HepG2 (cell line): ENCODE measurements around the gene PHACTR1. TPM values are rescaled to one million over a fixed set of nuclear protein-coding genes. Genes with fewer than 3 reads are reported as not detected.

Experiments
- ATAC-seq: fragments of 200-7000 bp; cut with Tn5 transposase; 3 replicates; pipeline ENCODE4 v1.9.1; 2020; ENCODE audit warnings: mild to moderate bottlenecking, moderate library complexity
- BruUV-seq: library from RNA; stranded (reverse); fragments of 400-500 nt; replicated peaks from 2 replicates; lab custom pipeline; 2021; lab: Mats Ljungman, UMichigan
- CTCF ChIA-PET: fragments of 300-600 bp; formaldehyde crosslinking; extraction: SDS; loops from one replicate; lab custom pipeline; 2021; ENCODE audit warnings: low total read pairs, inconsistent platforms, low intra/inter-chr PET ratio; lab: Yijun Ruan, JAX
- POLR2A ChIA-PET: fragments of 350-600 bp; sonication (Branson Sonifier 250); formaldehyde crosslinking; loops from one replicate; lab custom pipeline; 2020; ENCODE audit warnings: antibody characterized with exemption, inconsistent platforms; lab: Yijun Ruan, JAX
- DNase-seq: peaks from one replicate; pipeline ENCODE4 v3.0.0-alpha.2; 2015; ENCODE audit warnings: low spot score
- FAIRE-seq: peaks from 3 replicates; lab custom pipeline; 2011; peaks lifted over from hg19 to GRCh38; lab: Jason Lieb, UNC
- H2AFZ ChIP-seq: one replicate; pipeline ENCODE4 v1.6.1; 2011; ENCODE audit warnings: low read length, inconsistent platforms
- H3K27ac ChIP-seq: fragments of 300-600 bp; 3 replicates; pipeline ENCODE4 v1.8.0; 2011; ENCODE audit warnings: mixed run types, mild to moderate bottlenecking, mixed read lengths, low read length, inconsistent platforms; ENCODE audit not compliant: insufficient read depth; ENCODE audit errors: extremely low read length
- H3K27me3 ChIP-seq, 2 experiments: fragments of 200-600 bp in 1 of 2; 2 replicates in 1 of 2; 3 replicates in 1 of 2; pipeline versions ENCODE4 v1.6.0 to v1.8.0; 2011; ENCODE audit warnings: low read length in 2 of 2, mild to moderate bottlenecking in 2 of 2, moderate library complexity in 2 of 2, inconsistent platforms in 1 of 2; ENCODE audit not compliant: insufficient read depth in 2 of 2, control insufficient read depth in 1 of 2
- H3K36me3 ChIP-seq, 2 experiments: fragments of 200-600 bp in 1 of 2; replicated peaks in 1 of 2; 2 replicates in 1 of 2; 3 replicates in 1 of 2; pipeline versions ENCODE4 v1.5.1 to v1.8.0; 2011; ENCODE audit warnings: low read length in 2 of 2, inconsistent platforms in 1 of 2; ENCODE audit not compliant: insufficient read depth in 2 of 2, control insufficient read depth in 1 of 2
- H3K4me1 ChIP-seq: 2 replicates; pipeline ENCODE4 v1.5.1; 2012; ENCODE audit warnings: low read length, inconsistent platforms; ENCODE audit not compliant: insufficient read depth
- H3K4me2 ChIP-seq: 2 replicates; pipeline ENCODE4 v1.6.0; 2011; ENCODE audit warnings: low read depth, low read length, inconsistent platforms
- H3K4me3 ChIP-seq, 3 experiments: fragments of 200-600 bp in 1 of 3; sonication (generic), shearing (Covaris generic) in 1 of 3; replicated peaks in 1 of 3; 2 replicates each; pipeline ENCODE4 v1.5.1; 2011 to 2016; ENCODE audit warnings: low read length in 3 of 3, inconsistent platforms in 2 of 3, low read depth in 2 of 3, mild to moderate bottlenecking in 2 of 3, control low read depth in 1 of 3, mixed read lengths in 1 of 3; ENCODE audit not compliant: insufficient read depth in 1 of 3
- H3K79me2 ChIP-seq: one replicate; pipeline ENCODE4 v1.6.1; 2011; ENCODE audit warnings: low read length, inconsistent platforms; ENCODE audit not compliant: insufficient read depth
- H3K9ac ChIP-seq: 2 replicates; pipeline ENCODE4 v1.6.0; 2011; ENCODE audit warnings: mild to moderate bottlenecking, low read depth, low read length, inconsistent platforms; ENCODE audit not compliant: insufficient read depth
- H3K9me3 ChIP-seq: 2 replicates; pipeline ENCODE4 v1.5.1; 2012; ENCODE audit warnings: mild to moderate bottlenecking, low read length
- H4K20me1 ChIP-seq: 2 replicates; pipeline ENCODE4 v1.6.0; 2011; ENCODE audit warnings: inconsistent platforms, mild to moderate bottlenecking, low read length, moderate library complexity; ENCODE audit not compliant: insufficient read depth
- ARNT2 ChIP-seq: sonication (generic); formaldehyde crosslinking; IDR thresholded peaks from 2 replicates; pipeline ENCODE4 v1.8.0; 2022; ENCODE audit warnings: mild to moderate bottlenecking, low read depth, missing genetic modification reagents, moderate library complexity
- ATM ChIP-seq: fragments of 450-650 bp; IDR thresholded peaks from 2 replicates; pipeline ENCODE4 v1.7.1; 2017; ENCODE audit warnings: mild to moderate bottlenecking, borderline replicate concordance
- FOXA3 ChIP-seq: IDR thresholded peaks from 2 replicates; pipeline ENCODE4 v1.6.1; 2016; ENCODE audit warnings: missing genetic modification reagents, missing compliant biosample characterization
- KLF15 ChIP-seq: sonication (generic); formaldehyde crosslinking; IDR thresholded peaks from 2 replicates; pipeline ENCODE4 v1.8.1; 2023; ENCODE audit warnings: borderline replicate concordance, mild to moderate bottlenecking, inconsistent platforms, missing genetic modification reagents, mixed read lengths
- NR3C1 ChIP-seq: sonication (generic); formaldehyde crosslinking; IDR thresholded peaks from 2 replicates; pipeline ENCODE4 v1.4.0; 2020; ENCODE audit warnings: missing genetic modification reagents
- ZBTB7A ChIP-seq: sonication (generic); formaldehyde crosslinking; IDR thresholded peaks from 2 replicates; pipeline ENCODE4 v1.8.0; 2022; ENCODE audit warnings: mild to moderate bottlenecking, missing genetic modification reagents
- ZNF572 ChIP-seq: sonication (generic); formaldehyde crosslinking; IDR thresholded peaks from 2 replicates; pipeline ENCODE4 v1.5.1; 2020; ENCODE audit warnings: mild to moderate bottlenecking, missing genetic modification reagents
- ZNF609 ChIP-seq: sonication (generic); formaldehyde crosslinking; IDR thresholded peaks from 2 replicates; pipeline ENCODE4 v1.4.0; 2020; ENCODE audit warnings: mild to moderate bottlenecking, missing genetic modification reagents, borderline replicate concordance
- in situ Hi-C: cut with HindIII; loops from 2 replicates; pipeline ENCODE4 v1.10.0; 2017; ENCODE audit warnings: low pct_unique_long_range_greater_than_20kb; ENCODE audit not compliant: extremely low pct_ligation_motif_present
- intact Hi-C: fragments of 100-400 bp; cut with micrococcal nuclease; formaldehyde crosslinking; loops from one replicate; pipeline ENCODE4 v1.10.0; 2022; ENCODE audit not compliant: unreplicated experiment
- polyA plus RNA-seq, 8 experiments: library from polyadenylated mRNA; depleted of rRNA in 3 of 8; stranded (reverse) in 7 of 8; unstranded in 1 of 8; fragments of >200 nt; fragmentation: Illumina TruSeq in 4 of 8; extraction: Trizol in 4 of 8; gene quantifications; 2 replicates each; pipeline versions ENCODE4 v1.2.1 to v1.2.3, GENCODE V29; 2011 to 2016; ENCODE audit warnings: low read depth in 4 of 8, missing spikeins in 1 of 8, mixed read lengths in 1 of 8; ENCODE audit not compliant: insufficient read depth in 1 of 8
- total RNA-seq, 5 experiments: library from RNA; depleted of rRNA; stranded (reverse); fragments of >200 nt; fragmentation: Illumina TruSeq; extraction: Trizol; gene quantifications; 2 replicates each; pipeline ENCODE4 v1.2.3, GENCODE V29; 2016; ENCODE audit warnings: low read depth in 1 of 5
- TF ChIP-seq, protein P1 (sequence below): sonication (generic); formaldehyde crosslinking; IDR thresholded peaks from 2 replicates; pipeline ENCODE4 v1.4.0; 2020; ENCODE audit warnings: mild to moderate bottlenecking, missing genetic modification reagents, borderline replicate concordance
- TF ChIP-seq, protein P2 (sequence below), 2 experiments: sonication (generic) in 1 of 2; formaldehyde crosslinking in 1 of 2; IDR thresholded peaks; 2 replicates each; pipeline versions ENCODE4 v1.4.0 to v1.6.1; 2016 to 2020; ENCODE audit warnings: borderline replicate concordance in 1 of 2, low read depth in 1 of 2, mild to moderate bottlenecking in 1 of 2, missing genetic modification reagents in 1 of 2
- TF ChIP-seq, protein P3 (sequence below): IDR thresholded peaks from 2 replicates; pipeline ENCODE4 v1.6.1; 2016; ENCODE audit warnings: low read depth, control low read depth

Gene PHACTR1
- total and polyA plus RNA-seq, 2 of the 13 experiments (the other 11 are each of a cell fraction or from before 2014, with no cell fraction given), result 0.09 TPM; not detected in 1

GRCh38 chr6:13049666-13050254 lies 333.2 kb downstream of the PHACTR1 start:
- Histone ChIP-seq H3K27me3 (no peaks in the 10 kb centered on the region), H3K4me2 (no peak overlapping the region), H3K27ac (no peak overlapping the region), H2AFZ (no peak overlapping the region), H3K4me3 (no peak overlapping the region), H3K79me2 (no peaks in the 10 kb centered on the region), H3K36me3 (no peaks in the 10 kb centered on the region), H3K9me3 (no peaks in the 10 kb centered on the region), H3K4me1 (no peaks in the 10 kb centered on the region), H3K9ac (no peak overlapping the region), H4K20me1 (no peaks in the 10 kb centered on the region)
- BruUV-seq, result no TSS peak
- FAIRE-seq, result no peak
- CTCF ChIA-PET, result no interaction called here
- in situ Hi-C loops, result no loop called here
- DNase-seq, result no peak
- ATAC-seq, result no peak
- intact Hi-C loops, result no loop called here
- POLR2A ChIA-PET, result no interaction called here
- TF ChIP-seq ZBTB7A (CRISPR knock-in tag), result no peak
- TF ChIP-seq, protein P1, sequence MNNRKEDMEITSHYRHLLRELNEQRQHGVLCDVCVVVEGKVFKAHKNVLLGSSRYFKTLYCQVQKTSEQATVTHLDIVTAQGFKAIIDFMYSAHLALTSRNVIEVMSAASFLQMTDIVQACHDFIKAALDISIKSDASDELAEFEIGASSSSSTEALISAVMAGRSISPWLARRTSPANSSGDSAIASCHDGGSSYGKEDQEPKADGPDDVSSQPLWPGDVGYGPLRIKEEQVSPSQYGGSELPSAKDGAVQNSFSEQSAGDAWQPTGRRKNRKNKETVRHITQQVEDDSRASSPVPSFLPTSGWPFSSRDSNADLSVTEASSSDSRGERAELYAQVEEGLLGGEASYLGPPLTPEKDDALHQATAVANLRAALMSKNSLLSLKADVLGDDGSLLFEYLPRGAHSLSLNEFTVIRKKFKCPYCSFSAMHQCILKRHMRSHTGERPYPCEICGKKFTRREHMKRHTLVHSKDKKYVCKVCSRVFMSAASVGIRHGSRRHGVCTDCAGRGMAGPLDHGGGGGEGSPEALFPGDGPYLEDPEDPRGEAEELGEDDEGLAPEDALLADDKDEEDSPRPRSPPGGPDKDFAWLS, result no peak
- no peak for TF ChIP-seq FOXA3 (CRISPR knock-in tag)
- TF ChIP-seq KLF15, result no peak
- no peak for TF ChIP-seq ATM
- no peak for TF ChIP-seq ARNT2 (CRISPR knock-in tag)
- no peak for TF ChIP-seq NR3C1 (CRISPR knock-in tag)
- no peak for TF ChIP-seq ZNF609
- TF ChIP-seq ZNF572 (CRISPR knock-in tag), result no peak
- TF ChIP-seq, protein P2, sequence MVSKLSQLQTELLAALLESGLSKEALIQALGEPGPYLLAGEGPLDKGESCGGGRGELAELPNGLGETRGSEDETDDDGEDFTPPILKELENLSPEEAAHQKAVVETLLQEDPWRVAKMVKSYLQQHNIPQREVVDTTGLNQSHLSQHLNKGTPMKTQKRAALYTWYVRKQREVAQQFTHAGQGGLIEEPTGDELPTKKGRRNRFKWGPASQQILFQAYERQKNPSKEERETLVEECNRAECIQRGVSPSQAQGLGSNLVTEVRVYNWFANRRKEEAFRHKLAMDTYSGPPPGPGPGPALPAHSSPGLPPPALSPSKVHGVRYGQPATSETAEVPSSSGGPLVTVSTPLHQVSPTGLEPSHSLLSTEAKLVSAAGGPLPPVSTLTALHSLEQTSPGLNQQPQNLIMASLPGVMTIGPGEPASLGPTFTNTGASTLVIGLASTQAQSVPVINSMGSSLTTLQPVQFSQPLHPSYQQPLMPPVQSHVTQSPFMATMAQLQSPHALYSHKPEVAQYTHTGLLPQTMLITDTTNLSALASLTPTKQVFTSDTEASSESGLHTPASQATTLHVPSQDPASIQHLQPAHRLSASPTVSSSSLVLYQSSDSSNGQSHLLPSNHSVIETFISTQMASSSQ (IDR thresholded peaks at IDR 0.05; ENCODE audit: low read depth), result no peak
- TF ChIP-seq, protein P2 (CRISPR knock-in tag; IDR thresholded peaks at IDR 0.05; ENCODE audit: borderline replicate concordance), result no peak
- TF ChIP-seq, protein P3, sequence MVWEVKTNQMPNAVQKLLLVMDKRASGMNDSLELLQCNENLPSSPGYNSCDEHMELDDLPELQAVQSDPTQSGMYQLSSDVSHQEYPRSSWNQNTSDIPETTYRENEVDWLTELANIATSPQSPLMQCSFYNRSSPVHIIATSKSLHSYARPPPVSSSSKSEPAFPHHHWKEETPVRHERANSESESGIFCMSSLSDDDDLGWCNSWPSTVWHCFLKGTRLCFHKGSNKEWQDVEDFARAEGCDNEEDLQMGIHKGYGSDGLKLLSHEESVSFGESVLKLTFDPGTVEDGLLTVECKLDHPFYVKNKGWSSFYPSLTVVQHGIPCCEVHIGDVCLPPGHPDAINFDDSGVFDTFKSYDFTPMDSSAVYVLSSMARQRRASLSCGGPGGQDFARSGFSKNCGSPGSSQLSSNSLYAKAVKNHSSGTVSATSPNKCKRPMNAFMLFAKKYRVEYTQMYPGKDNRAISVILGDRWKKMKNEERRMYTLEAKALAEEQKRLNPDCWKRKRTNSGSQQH (CRISPR knock-in tag), result no peak
